Measurements from ENCODE around the gene WDR46. TPM values are rescaled to one million over a fixed set of nuclear protein-coding genes. Genes with fewer than 3 reads are reported as not detected.
A peak's percentile ranks its signal among the peaks of the same experiment; 100 is the strongest.
"Not testable (repeated sequence)": the region's sequence is repeated elsewhere in the genome, so short reads cannot be mapped to it uniquely, and the experiment has no call there.

Gene WDR46
- total RNA-seq, 1 donor from 2014 or later, result 54.5 TPM

DNA sequence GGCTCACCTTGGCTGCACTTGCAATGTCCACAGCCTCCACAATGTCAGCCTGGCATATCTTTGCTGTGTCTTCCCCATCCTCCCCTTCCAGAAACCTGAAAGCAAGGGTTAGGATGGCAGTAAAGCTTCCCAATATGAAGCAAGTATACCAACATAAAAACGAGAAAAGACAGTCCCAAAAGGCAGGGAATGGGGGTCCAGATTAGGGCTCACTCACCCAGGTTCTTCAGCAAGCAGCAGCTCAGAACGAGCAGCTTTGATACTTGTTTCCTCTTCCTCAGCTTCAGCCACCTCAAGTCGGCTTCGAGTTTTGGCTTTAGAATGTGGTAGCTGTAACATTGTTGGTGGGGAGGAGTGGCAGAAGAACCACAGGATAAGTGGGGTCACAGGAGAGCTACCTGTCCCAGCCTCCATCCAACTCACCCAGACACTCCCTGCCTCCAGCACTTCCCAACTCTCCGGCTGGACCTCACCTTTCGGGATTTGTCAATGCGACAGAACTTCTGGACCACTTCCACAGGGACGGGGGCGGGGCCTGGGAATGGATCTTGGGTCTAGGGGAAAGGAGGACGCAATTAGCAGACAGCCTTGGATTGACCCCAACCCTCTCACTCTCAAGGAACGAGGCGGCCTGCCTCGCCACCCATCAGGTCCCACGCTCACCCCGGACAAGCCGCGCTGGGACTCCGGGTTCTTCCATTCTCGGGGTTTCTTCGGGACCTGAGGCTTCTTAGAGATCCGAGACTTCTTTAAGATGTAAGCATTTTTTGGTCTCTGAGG is 708 bp downstream of the WDR46 start:
- Mint-ChIP-seq H3K27me3 (ENCODE audit: low read depth) (no peaks in the 10 kb centered on the region), H3K9me3 (no peaks in the 10 kb centered on the region), H3K4me1 (peaks cover 31% of the 10 kb centered on the region), H3K36me3 (ENCODE audit: low read depth) (peaks cover 2% of the 10 kb centered on the region), H3K4me3 (peak overlapping the region; percentile 96), H3K27ac (ENCODE audit: unreplicated experiment) (no peak overlapping the region)
- TF ChIP-seq, protein P1, sequence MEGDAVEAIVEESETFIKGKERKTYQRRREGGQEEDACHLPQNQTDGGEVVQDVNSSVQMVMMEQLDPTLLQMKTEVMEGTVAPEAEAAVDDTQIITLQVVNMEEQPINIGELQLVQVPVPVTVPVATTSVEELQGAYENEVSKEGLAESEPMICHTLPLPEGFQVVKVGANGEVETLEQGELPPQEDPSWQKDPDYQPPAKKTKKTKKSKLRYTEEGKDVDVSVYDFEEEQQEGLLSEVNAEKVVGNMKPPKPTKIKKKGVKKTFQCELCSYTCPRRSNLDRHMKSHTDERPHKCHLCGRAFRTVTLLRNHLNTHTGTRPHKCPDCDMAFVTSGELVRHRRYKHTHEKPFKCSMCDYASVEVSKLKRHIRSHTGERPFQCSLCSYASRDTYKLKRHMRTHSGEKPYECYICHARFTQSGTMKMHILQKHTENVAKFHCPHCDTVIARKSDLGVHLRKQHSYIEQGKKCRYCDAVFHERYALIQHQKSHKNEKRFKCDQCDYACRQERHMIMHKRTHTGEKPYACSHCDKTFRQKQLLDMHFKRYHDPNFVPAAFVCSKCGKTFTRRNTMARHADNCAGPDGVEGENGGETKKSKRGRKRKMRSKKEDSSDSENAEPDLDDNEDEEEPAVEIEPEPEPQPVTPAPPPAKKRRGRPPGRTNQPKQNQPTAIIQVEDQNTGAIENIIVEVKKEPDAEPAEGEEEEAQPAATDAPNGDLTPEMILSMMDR (conservative IDR thresholded peaks at IDR 0.05), result no peak
- DNase-seq (ENCODE audit: low read depth, low spot score), result no peak

DNA sequence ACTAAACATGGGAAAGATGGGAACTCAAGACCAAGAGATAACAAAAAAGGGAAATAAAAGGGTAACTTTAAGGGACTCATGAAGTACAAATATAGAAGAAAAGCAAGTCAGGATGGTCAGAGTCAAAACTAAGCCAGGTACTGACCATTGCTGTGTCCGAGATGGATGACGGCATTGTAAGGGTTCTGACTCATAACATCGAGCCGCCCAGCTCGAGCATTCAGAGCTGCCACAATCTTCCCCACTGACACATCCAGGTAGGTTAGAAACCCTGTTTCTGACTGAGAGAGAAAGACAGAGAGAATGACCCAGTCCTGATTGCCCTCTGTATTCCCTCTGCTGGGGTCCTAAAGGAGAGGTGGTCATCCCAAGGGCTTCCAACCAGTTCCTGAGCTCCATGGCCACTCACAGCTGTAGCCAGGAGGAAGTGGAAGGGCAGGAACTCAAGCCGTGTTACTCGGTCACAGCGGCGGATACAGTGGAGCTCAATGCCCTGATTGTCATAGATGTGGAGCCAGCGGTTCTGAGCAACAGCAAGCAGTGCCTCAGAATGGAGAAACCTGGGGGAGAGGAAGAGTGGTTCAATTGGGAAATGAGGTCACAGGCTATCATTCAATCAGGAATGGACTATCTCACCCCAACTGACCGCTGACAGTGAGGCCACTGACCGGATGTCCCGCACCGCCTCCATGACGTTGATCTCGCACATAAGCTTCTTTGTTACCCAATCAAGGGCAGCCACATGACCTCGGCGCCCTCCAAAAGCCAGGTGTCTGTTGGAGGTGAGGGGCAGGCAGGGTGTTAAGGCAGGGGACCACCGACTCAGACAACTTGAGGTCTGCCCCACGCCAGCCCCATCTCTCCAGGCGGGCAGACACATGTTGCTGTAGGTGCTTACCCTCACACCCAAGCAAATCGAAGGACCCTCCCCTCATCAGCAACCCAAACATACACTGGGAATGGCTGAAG is 1.8 kb downstream of the WDR46 start:
- H3K9me3 Mint-ChIP-seq, result no peaks in the 10 kb centered on the region
- H3K4me1 Mint-ChIP-seq, result peaks cover 31% of the 10 kb centered on the region
- no peak overlapping the region for H3K27ac Mint-ChIP-seq (ENCODE audit: unreplicated experiment)
- peak overlapping the region; percentile 96 for H3K4me3 Mint-ChIP-seq
- peaks cover 2% of the 10 kb centered on the region for H3K36me3 Mint-ChIP-seq (ENCODE audit: low read depth)
- TF ChIP-seq, protein P1 (conservative IDR thresholded peaks at IDR 0.05), result no peak
- no peaks in the 10 kb centered on the region for H3K27me3 Mint-ChIP-seq (ENCODE audit: low read depth)
- no peak for DNase-seq (ENCODE audit: low read depth, low spot score)

DNA sequence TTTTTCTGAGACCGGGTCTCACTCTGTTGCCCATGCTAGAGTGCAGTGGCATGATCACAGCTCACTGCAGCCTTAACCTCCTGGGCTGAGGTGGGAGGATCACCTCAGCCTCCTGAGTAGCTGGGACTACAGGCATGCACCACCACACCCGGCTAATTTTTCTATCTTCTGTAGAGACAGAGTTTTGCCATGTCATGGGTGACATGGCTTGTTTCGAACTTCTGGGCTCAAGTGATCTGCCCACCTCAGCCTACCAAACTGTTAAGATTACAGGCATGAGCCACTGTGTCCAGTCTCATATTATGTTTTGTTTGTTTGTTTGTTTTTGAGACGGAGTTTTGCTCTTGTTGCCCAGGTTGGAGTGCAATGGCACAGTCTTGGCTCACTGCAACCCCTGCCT is 3.8 kb downstream of the WDR46 start:
- not testable (repeated sequence) for H3K9me3 Mint-ChIP-seq; H3K4me3 Mint-ChIP-seq; DNase-seq (ENCODE audit: low read depth, low spot score); H3K36me3 Mint-ChIP-seq (ENCODE audit: low read depth); H3K27ac Mint-ChIP-seq (ENCODE audit: unreplicated experiment); H3K27me3 Mint-ChIP-seq (ENCODE audit: low read depth)
- H3K4me1 Mint-ChIP-seq, result peaks cover 22% of the 10 kb centered on the region

DNA sequence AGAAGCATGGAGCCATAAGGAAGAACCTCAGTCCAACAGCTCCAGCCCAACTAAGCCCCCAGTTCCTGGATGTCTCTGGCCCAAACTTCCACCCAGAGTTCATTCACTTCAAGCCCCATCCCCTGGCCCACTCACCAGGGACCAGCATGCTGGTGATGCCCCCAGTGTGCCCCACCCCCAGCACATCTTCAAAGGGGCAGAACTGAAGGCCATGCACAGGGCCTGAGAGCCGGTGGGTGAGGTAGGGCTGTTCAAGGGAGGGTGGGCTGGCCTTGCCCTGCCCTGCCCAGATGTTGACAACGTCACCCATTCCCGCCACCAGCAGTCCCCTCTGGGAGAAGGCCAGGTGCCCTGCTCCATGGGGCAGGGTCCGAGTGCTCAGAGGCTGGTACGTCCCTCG is 8.5 kb downstream of the WDR46 start:
- TF ChIP-seq, protein P1 (conservative IDR thresholded peaks at IDR 0.05), result no peak
- Mint-ChIP-seq H3K4me3 (peak overlapping the region; percentile 59), H3K4me1 (peaks cover 19% of the 10 kb centered on the region), H3K36me3 (ENCODE audit: low read depth) (peaks cover 4% of the 10 kb centered on the region), H3K27me3 (ENCODE audit: low read depth) (no peaks in the 10 kb centered on the region), H3K27ac (ENCODE audit: unreplicated experiment) (no peak overlapping the region), H3K9me3 (no peaks in the 10 kb centered on the region)
- DNase-seq (ENCODE audit: low read depth, low spot score), result no peak

DNA sequence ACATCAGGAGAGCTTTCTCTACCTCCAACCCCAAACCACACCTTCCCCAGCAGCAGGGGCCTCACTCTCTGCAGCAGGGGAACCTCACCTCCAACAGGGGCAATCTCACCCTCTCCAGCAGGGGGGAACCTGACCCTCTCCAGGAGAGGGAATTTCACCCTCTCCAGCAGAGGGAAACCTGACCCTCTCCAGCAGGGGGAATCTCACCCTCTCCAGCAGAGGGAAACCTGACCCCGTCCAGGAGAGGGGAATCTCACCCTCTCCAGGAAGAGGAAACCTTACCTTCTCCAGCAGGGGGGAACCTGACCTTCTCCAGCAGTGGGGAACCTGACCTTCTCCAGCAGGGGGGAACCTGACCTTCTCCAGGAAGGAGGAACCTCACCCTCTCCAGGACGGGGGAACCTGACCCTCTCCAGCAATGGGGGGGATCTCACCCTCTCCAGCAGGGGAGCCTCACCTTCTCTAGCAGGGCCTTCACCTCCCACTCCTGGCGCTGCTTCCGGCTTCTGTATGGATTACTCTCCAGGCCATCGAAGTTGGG is 9.0 kb downstream of the WDR46 start:
- peak overlapping the region; percentile 59 for H3K4me3 Mint-ChIP-seq
- H3K36me3 Mint-ChIP-seq (ENCODE audit: low read depth), result peaks cover 4% of the 10 kb centered on the region
- no peaks in the 10 kb centered on the region for H3K9me3 Mint-ChIP-seq
- TF ChIP-seq, protein P1 (conservative IDR thresholded peaks at IDR 0.05), result peak; percentile 61
- H3K4me1 Mint-ChIP-seq, result peaks cover 24% of the 10 kb centered on the region
- no peaks in the 10 kb centered on the region for H3K27me3 Mint-ChIP-seq (ENCODE audit: low read depth)
- peak; percentile 29 for DNase-seq (ENCODE audit: low read depth, low spot score)
- H3K27ac Mint-ChIP-seq (ENCODE audit: unreplicated experiment), result no peak overlapping the region
